Body of pancreas (tissue), 4 donors: ENCODE results near the gene APLP2.

ENCODE experiments used
- CTCF ChIP-seq, 7 experiments: fragments of 450-650 bp in 4 of 7; fragments of 200-600 bp in 3 of 7; sonication (generic) in 3 of 7; IDR thresholded peaks; one replicate each; pipeline ENCODE4 v1.5.1; 2016 to 2019; ENCODE audit warnings: antibody characterized with exemption in 7 of 7
- POLR2A ChIP-seq, 3 donors: fragments of 450-650 bp; IDR thresholded peaks; one replicate each; pipeline ENCODE4 v1.6.1; 2016; ENCODE audit warnings: antibody characterized with exemption in 3 of 3, mild to moderate bottlenecking in 2 of 3

GRCh38 chr11:130144141-130144540, 74.4 kb downstream of the APLP2 start:
- TF ChIP-seq CTCF (IDR thresholded peaks at IDR 0.05) (no peak), POLR2A (IDR thresholded peaks at IDR 0.05) (no peak)
